ENCODE measurements around the gene PYGB. TPM values are rescaled to one million over a fixed set of nuclear protein-coding genes. Genes with fewer than 3 reads are reported as not detected.

Gene PYGB
- total RNA-seq, 1 experiment from 2014 or later, result 188 TPM

DNA sequence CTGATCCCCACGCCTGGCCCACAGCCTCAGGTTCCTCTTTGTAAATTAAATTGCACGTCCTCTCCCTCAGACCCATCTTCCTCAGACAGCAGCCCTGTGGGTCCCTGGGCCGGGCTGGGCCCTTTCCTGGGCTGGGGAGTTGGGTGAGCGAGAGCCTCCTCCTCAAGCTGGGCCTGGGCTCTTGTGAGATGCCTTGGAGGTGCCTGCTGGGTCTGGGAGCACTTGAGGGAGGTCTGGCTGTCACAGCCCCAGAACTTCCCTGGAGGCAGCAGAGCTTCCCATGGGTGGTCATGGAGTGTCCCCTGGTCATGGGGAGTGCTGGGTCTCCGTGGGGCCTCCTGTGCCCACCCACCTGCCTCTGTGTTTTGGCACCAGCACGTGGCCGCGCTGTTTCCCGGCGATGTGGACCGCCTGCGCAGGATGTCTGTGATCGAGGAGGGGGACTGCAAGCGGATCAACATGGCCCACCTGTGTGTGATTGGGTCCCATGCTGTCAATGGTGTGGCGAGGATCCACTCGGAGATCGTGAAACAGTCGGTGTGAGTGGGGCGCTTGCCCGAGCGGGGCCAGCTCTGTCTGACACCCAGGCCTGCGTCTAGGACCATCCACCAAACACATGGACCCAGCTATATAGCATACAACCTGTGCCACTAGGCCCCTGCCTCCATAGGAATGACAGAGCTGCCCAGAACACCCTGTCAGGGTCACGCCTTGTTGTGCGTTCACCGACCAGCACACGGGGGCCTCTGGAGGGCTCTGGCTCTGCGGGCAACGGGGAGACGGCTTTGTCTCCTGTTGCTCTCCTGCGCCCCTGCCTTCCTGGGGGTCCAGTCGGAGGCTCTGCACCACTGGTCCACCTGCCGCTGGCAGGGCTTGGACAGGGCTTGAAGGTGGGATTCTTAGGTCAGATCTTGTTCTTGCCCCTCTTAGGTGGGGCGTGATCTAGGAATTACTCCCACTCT is 33.0 kb downstream of the PYGB start:
- Histone ChIP-seq H3K4me3 (ENCODE audit: low read length) (no peak overlapping the region), H3K79me2 (ENCODE audit: low read length) (no peaks in the 10 kb centered on the region), H2AFZ (ENCODE audit: low read length) (no peak overlapping the region), H3K4me1 (ENCODE audit: low read length) (peaks cover 29% of the 10 kb centered on the region), H3K36me3 (ENCODE audit: insufficient read depth, low read length) (peaks cover 33% of the 10 kb centered on the region), H3K9ac (ENCODE audit: low read length) (peak overlapping the region; percentile 11; the same call in 1 of the 2 replicates), H3K9me3 (ENCODE audit: low read length) (no peaks in the 10 kb centered on the region), H3K27me3 (ENCODE audit: low read length) (no peaks in the 10 kb centered on the region), H3K4me2 (ENCODE audit: low read depth, low read length, poor library complexity, severe bottlenecking) (peak overlapping the region; percentile 35), H3K27ac (ENCODE audit: low read length) (peak overlapping the region; percentile 86), H4K20me1 (ENCODE audit: insufficient read depth, low read depth, low read length) (peaks cover 55% of the 10 kb centered on the region; the same call in 1 of the 2 replicates), H3K9me2 (replicated peaks; ENCODE audit: insufficient read depth, low read length) (no peaks in the 10 kb centered on the region)
- DNase-seq, result no peak

DNA sequence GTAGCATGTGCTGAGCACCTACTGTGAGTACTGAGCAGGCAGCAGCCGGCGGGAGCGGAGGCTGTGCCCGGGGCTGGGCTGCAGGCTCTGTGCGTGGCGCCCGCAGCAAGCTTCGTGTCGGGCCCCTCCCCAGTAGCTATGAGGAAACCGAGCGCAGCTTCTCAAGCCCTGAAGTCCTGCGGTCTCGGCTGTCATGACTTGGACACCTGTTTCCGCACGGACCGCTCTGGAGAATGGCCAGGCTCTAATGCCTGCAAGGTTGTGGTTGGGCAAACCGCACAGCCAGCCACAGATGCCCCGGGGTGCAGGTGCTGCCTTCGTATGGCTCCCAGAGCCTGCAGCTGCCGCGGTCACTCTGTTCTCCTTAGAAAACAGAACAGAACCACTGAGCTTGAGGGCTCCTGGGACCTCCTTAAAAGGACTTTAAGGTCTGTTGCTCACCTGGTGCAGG is 33.7 kb downstream of the PYGB start:
- no peak overlapping the region for H3K4me3 ChIP-seq (ENCODE audit: low read length)
- H3K79me2 ChIP-seq (ENCODE audit: low read length), result no peaks in the 10 kb centered on the region
- DNase-seq, result peak; percentile 84
- peak overlapping the region; percentile 86 for H3K27ac ChIP-seq (ENCODE audit: low read length)
- H2AFZ ChIP-seq (ENCODE audit: low read length), result no peak overlapping the region
- peaks cover 39% of the 10 kb centered on the region for H3K36me3 ChIP-seq (ENCODE audit: insufficient read depth, low read length)
- peak overlapping the region; percentile 35 for H3K4me2 ChIP-seq (ENCODE audit: low read depth, low read length, poor library complexity, severe bottlenecking)
- H3K4me1 ChIP-seq (ENCODE audit: low read length), result peaks cover 29% of the 10 kb centered on the region
- no peaks in the 10 kb centered on the region for H3K9me2 ChIP-seq (replicated peaks; ENCODE audit: insufficient read depth, low read length)
- H3K9me3 ChIP-seq (ENCODE audit: low read length), result no peaks in the 10 kb centered on the region
- no peaks in the 10 kb centered on the region for H3K27me3 ChIP-seq (ENCODE audit: low read length)
- peaks cover 50% of the 10 kb centered on the region; the same call in 1 of the 2 replicates for H4K20me1 ChIP-seq (ENCODE audit: insufficient read depth, low read depth, low read length)
- peak overlapping the region; percentile 11; the same call in 1 of the 2 replicates for H3K9ac ChIP-seq (ENCODE audit: low read length)

DNA sequence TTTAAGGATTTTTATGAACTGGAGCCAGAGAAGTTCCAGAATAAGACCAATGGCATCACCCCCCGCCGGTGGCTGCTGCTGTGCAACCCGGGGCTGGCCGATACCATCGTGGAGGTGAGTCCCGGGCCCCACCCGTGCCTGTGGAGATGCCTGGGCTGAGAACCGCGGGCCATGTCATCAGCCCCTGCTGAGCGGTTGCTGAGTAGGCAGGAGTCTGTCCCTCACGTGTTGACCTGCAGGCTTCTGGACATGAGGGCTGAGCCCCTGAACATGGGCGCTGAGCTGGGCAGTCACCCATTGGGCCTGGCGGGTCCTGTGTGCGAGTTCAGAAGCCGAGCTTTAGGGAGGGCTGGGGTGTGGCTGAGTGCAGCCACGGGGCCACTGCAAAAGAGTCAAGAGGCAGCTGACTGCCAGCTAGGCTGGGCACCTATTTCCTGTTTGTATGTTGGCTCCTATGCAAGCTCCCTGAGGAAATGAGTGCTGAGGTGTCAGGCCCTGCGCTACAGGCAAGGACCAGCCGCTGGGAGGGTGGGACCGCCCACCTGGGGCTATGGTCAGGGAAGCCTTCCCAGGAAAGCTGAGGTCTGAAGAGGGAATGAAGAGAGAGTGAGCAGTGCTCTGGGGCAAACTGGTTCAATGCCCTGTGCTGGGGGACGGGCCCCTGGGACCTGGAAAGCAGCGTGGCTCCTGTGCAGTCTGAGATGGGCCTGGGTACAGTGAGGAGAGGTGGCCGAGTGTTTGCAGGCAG is 34.3 kb downstream of the PYGB start:
- Histone ChIP-seq H3K9ac (ENCODE audit: low read length) (peak overlapping the region; percentile 38; the same call in 1 of the 2 replicates), H3K4me2 (ENCODE audit: low read depth, low read length, poor library complexity, severe bottlenecking) (no peak overlapping the region), H3K9me2 (replicated peaks; ENCODE audit: insufficient read depth, low read length) (no peaks in the 10 kb centered on the region), H3K27me3 (ENCODE audit: low read length) (no peaks in the 10 kb centered on the region), H3K4me3 (ENCODE audit: low read length) (no peak overlapping the region), H3K4me1 (ENCODE audit: low read length) (peaks cover 29% of the 10 kb centered on the region), H2AFZ (ENCODE audit: low read length) (no peak overlapping the region), H3K9me3 (ENCODE audit: low read length) (no peaks in the 10 kb centered on the region), H4K20me1 (ENCODE audit: insufficient read depth, low read depth, low read length) (peaks cover 44% of the 10 kb centered on the region; the same call in 1 of the 2 replicates), H3K36me3 (ENCODE audit: insufficient read depth, low read length) (peaks cover 46% of the 10 kb centered on the region), H3K79me2 (ENCODE audit: low read length) (no peaks in the 10 kb centered on the region), H3K27ac (ENCODE audit: low read length) (peak overlapping the region; percentile 86)
- DNase-seq, result no peak

DNA sequence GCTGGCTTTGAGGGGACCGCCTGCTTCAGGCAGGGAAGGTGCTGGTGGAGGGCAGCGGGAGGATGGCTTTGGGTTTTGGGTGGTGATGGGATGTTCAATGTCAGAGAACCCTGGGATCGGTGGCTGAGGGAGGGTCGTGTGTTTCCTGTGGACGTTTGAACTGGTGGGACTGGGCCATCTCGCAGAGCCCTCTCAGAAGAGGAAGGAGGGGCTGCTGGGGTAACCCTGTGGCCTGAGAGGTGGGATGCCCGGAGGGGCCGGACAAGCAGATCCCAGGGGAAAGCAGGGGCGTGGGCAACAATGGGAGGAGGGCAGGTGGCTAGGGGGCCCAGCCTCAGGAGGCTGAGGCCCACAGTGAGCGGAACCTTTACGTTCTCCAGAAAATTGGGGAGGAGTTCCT is 34.9 kb downstream of the PYGB start:
- H4K20me1 ChIP-seq (ENCODE audit: insufficient read depth, low read depth, low read length), result peaks cover 42% of the 10 kb centered on the region; the same call in 1 of the 2 replicates
- H2AFZ ChIP-seq (ENCODE audit: low read length), result no peak overlapping the region
- H3K36me3 ChIP-seq (ENCODE audit: insufficient read depth, low read length), result peaks cover 46% of the 10 kb centered on the region
- H3K79me2 ChIP-seq (ENCODE audit: low read length), result no peaks in the 10 kb centered on the region
- H3K9me2 ChIP-seq (replicated peaks; ENCODE audit: insufficient read depth, low read length), result no peaks in the 10 kb centered on the region
- H3K4me1 ChIP-seq (ENCODE audit: low read length), result peaks cover 29% of the 10 kb centered on the region
- H3K4me3 ChIP-seq (ENCODE audit: low read length), result no peak overlapping the region
- DNase-seq, result no peak
- no peak overlapping the region for H3K9ac ChIP-seq (ENCODE audit: low read length)
- no peak overlapping the region for H3K4me2 ChIP-seq (ENCODE audit: low read depth, low read length, poor library complexity, severe bottlenecking)
- H3K27me3 ChIP-seq (ENCODE audit: low read length), result no peaks in the 10 kb centered on the region
- no peaks in the 10 kb centered on the region for H3K9me3 ChIP-seq (ENCODE audit: low read length)
- H3K27ac ChIP-seq (ENCODE audit: low read length), result peak overlapping the region; percentile 86

DNA sequence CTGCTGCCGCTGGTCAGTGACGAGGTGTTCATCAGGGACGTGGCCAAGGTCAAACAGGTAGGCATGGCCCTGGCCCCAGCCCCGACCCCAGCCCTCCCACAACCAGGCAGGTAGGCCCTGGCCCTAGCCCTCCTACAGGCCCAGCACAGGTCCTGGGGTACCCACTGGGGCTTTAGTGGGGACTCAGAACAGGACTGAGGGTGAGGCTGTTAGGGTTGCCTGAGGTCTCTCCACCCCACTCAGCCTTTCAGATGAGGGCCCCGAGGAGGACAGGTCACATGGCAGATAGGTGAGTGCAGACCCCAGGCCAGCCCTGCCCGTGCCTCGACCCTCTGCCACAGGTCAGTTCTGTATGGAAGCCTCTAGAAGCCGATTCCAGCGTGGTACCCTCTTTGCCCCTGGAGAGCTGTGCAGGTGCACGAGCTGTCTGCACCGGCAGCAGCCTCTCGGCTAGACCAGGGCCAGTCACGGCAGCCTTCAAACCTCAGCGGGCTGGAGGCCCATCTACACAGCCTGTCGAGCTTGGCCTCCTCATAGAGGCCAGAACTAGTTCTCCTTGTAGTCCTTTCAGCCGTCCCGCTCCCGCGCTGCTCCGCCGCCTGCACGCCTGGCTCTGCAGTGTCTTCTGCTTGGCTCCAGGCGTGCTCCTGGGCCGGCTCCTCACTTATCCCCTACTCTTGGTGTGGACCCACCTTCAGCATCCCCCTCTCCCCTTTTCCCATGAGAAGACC is 35.5 kb downstream of the PYGB start:
- no peaks in the 10 kb centered on the region for H3K9me2 ChIP-seq (replicated peaks; ENCODE audit: insufficient read depth, low read length)
- H3K4me2 ChIP-seq (ENCODE audit: low read depth, low read length, poor library complexity, severe bottlenecking), result no peak overlapping the region
- H3K27me3 ChIP-seq (ENCODE audit: low read length), result no peaks in the 10 kb centered on the region
- no peak overlapping the region for H3K27ac ChIP-seq (ENCODE audit: low read length)
- H3K79me2 ChIP-seq (ENCODE audit: low read length), result no peaks in the 10 kb centered on the region
- H3K4me1 ChIP-seq (ENCODE audit: low read length), result peaks cover 29% of the 10 kb centered on the region
- no peak overlapping the region for H3K9ac ChIP-seq (ENCODE audit: low read length)
- no peak for DNase-seq
- peaks cover 47% of the 10 kb centered on the region for H3K36me3 ChIP-seq (ENCODE audit: insufficient read depth, low read length)
- no peak overlapping the region for H3K4me3 ChIP-seq (ENCODE audit: low read length)
- no peaks in the 10 kb centered on the region for H3K9me3 ChIP-seq (ENCODE audit: low read length)
- H4K20me1 ChIP-seq (ENCODE audit: insufficient read depth, low read depth, low read length), result peaks cover 37% of the 10 kb centered on the region; the same call in 1 of the 2 replicates
- H2AFZ ChIP-seq (ENCODE audit: low read length), result no peak overlapping the region

DNA sequence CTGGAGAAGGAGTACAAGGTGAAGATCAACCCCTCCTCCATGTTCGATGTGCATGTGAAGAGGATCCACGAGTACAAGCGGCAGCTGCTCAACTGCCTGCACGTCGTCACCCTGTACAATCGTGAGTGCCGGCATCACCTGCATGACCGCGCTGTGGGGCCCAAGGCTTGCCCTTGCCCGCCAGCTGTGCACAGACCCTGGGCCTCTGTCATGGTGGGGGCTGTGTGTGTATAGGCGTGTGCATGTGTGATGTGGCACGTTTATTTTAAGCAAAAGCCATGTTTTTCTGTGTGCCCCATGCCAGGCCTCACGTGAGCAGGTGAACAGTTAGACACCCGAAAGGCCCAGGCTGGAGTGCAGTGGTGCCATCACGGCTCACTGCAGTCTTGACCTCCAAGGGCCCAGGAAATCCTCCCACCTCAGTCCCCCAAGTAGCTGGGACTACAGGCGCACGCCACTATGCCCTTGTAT is 36.3 kb downstream of the PYGB start:
- no peak for DNase-seq
- no peaks in the 10 kb centered on the region for H3K79me2 ChIP-seq (ENCODE audit: low read length)
- H3K9me3 ChIP-seq (ENCODE audit: low read length), result no peaks in the 10 kb centered on the region
- H2AFZ ChIP-seq (ENCODE audit: low read length), result no peak overlapping the region
- H3K27me3 ChIP-seq (ENCODE audit: low read length), result no peaks in the 10 kb centered on the region
- H3K4me2 ChIP-seq (ENCODE audit: low read depth, low read length, poor library complexity, severe bottlenecking), result no peak overlapping the region
- H3K9ac ChIP-seq (ENCODE audit: low read length), result no peak overlapping the region
- H3K27ac ChIP-seq (ENCODE audit: low read length), result no peak overlapping the region
- peaks cover 53% of the 10 kb centered on the region for H3K36me3 ChIP-seq (ENCODE audit: insufficient read depth, low read length)
- H3K9me2 ChIP-seq (replicated peaks; ENCODE audit: insufficient read depth, low read length), result no peaks in the 10 kb centered on the region
- H3K4me3 ChIP-seq (ENCODE audit: low read length), result no peak overlapping the region
- peaks cover 29% of the 10 kb centered on the region for H3K4me1 ChIP-seq (ENCODE audit: low read length)
- H4K20me1 ChIP-seq (ENCODE audit: insufficient read depth, low read depth, low read length), result peaks cover 39% of the 10 kb centered on the region; the same call in 1 of the 2 replicates

DNA sequence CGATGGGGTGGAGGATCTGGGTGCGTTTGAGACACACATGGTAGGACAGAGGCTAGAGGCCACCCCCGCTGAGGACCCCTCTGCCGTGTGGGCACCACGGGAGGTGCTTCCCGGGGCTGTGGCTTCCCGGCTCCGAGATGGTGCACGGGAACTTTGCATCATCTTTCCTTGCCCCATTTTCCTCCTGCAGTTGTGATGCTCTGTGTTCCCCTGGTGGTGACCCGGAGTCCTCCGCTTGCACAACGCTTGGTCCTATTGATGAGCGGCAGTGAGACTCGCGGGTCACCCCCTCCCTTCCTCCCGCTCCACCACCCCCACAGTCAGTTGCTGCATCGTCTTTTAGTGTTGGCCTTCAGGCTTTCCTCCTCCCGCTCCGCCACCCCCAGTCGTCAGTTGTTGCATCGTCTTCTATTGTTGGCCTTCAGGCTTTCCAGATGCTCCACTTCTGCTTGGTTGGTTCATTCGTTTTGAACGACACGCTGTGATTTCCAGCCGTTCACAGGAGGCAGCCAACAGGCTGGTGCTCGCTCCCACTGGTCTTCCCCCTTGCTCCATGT is 37.3 kb downstream of the PYGB start:
- no peak for DNase-seq
- no peaks in the 10 kb centered on the region for H3K9me2 ChIP-seq (replicated peaks; ENCODE audit: insufficient read depth, low read length)
- peaks cover 23% of the 10 kb centered on the region for H3K4me1 ChIP-seq (ENCODE audit: low read length)
- H3K79me2 ChIP-seq (ENCODE audit: low read length), result no peaks in the 10 kb centered on the region
- no peaks in the 10 kb centered on the region for H3K9me3 ChIP-seq (ENCODE audit: low read length)
- H3K27me3 ChIP-seq (ENCODE audit: low read length), result no peaks in the 10 kb centered on the region
- H3K27ac ChIP-seq (ENCODE audit: low read length), result no peak overlapping the region
- peaks cover 39% of the 10 kb centered on the region; the same call in 1 of the 2 replicates for H4K20me1 ChIP-seq (ENCODE audit: insufficient read depth, low read depth, low read length)
- H3K4me2 ChIP-seq (ENCODE audit: low read depth, low read length, poor library complexity, severe bottlenecking), result no peak overlapping the region
- H3K36me3 ChIP-seq (ENCODE audit: insufficient read depth, low read length), result peaks cover 63% of the 10 kb centered on the region
- no peak overlapping the region for H3K9ac ChIP-seq (ENCODE audit: low read length)
- H3K4me3 ChIP-seq (ENCODE audit: low read length), result no peak overlapping the region
- H2AFZ ChIP-seq (ENCODE audit: low read length), result no peak overlapping the region
